ENCODE results near the gene LOC128125822.
"Not testable (repeated sequence)": the region's sequence is repeated elsewhere in the genome, so short reads cannot be mapped to it uniquely, and the experiment has no call there.

GRCh38 chr6:63585652-63586051, 13.4 kb downstream of the LOC128125822 start:
- not testable (repeated sequence) for TF ChIP-seq CTCF (conservative IDR thresholded peaks at IDR 0.05 in 1 of 2, IDR thresholded peaks at IDR 0.05 in 1 of 2; ENCODE audit: extremely low read depth in 1 of 2, insufficient read depth in 1 of 2, low read depth in 1 of 2, low read length in 2 of 2); EZH2 (IDR thresholded peaks at IDR 0.05; ENCODE audit: borderline replicate concordance, low read length)

Data from mammary epithelial cell (primary cell).